Stimulated activated effector memory CD8-positive, alpha-beta T cell treated with anti-CD3 and anti-CD28 coated beads, Interleukin-12 subunit alpha, Interleukin-12 subunit beta, amount 100 ng/mL, for 72 hours (primary cell): ENCODE data around the gene DNAH12.
A peak's percentile ranks its signal among the peaks of the same experiment; 100 is the strongest.
"Not testable (repeated sequence)": the region's sequence is repeated elsewhere in the genome, so short reads cannot be mapped to it uniquely, and the experiment has no call there.

Experiments
- ATAC-seq: fragments of 150-1000 bp; cut with Tn5 transposase; 2 replicates; pipeline ENCODE4 v1.10.0; 2021
- DNase-seq, 2 donors: peaks; one replicate each; pipeline ENCODE4 v3.0.0; 2021 to 2022; ENCODE audit warnings: low spot score in 2 of 2
- H3K27ac Mint-ChIP-seq: one replicate; pipeline ENCODE4 v1.8.0; 2022; ENCODE audit warnings: mild to moderate bottlenecking, mixed read lengths
- H3K36me3 Mint-ChIP-seq: one replicate; pipeline ENCODE4 v1.8.0; 2022; ENCODE audit warnings: mild to moderate bottlenecking, mixed read lengths
- H3K4me1 Mint-ChIP-seq: one replicate; pipeline ENCODE4 v1.8.0; 2022; ENCODE audit warnings: mixed read lengths
- H3K4me3 Mint-ChIP-seq: one replicate; pipeline ENCODE4 v1.8.0; 2022; ENCODE audit warnings: mild to moderate bottlenecking, mixed read lengths
- H3K9me3 Mint-ChIP-seq: one replicate; pipeline ENCODE4 v1.8.0; 2022; ENCODE audit warnings: mixed read lengths

Gene DNAH12

DNA sequence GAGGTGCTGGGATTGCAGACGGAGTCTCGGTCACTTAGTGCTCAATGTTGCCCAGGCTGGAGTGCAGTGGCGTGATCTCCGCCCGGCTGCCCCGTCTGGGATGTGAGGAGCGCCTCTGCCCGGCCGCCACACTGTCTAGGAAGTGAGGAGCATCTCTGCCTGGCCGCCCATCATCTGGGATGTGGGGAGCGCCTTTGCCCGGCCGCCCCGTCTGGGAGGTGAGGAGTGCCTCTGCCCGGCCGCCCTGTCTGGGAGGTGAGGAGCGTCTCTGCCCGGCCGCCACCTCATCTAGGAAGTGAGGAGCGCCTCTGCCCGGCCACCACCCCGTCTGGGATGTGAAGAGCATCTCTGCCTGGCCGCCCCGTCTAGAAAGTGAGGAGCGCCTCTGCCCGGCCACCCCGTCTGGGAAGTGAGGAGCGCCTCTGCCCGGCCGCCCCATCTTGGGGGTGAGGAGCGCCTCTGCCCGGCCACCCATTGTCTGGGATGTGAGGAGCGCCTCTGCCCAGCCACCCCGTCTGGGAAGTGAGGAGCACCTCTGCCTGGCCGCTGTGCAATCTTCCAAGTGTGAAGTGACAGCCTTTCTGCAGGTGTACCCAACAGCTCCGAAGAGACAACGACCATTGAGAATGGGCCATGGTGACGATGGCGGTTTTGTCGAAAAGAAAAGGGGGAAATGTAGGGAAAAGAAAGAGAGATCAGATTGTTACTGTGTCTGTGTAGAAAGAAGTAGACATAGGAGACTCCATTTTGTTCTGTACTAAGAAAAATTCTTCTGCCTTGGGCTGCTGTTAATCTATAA is 205.7 kb downstream of the DNAH12 start:
- not testable (repeated sequence) for DNase-seq, H3K36me3 Mint-ChIP-seq, H3K4me1 Mint-ChIP-seq, H3K9me3 Mint-ChIP-seq, H3K27ac Mint-ChIP-seq, H3K4me3 Mint-ChIP-seq, ATAC-seq

DNA sequence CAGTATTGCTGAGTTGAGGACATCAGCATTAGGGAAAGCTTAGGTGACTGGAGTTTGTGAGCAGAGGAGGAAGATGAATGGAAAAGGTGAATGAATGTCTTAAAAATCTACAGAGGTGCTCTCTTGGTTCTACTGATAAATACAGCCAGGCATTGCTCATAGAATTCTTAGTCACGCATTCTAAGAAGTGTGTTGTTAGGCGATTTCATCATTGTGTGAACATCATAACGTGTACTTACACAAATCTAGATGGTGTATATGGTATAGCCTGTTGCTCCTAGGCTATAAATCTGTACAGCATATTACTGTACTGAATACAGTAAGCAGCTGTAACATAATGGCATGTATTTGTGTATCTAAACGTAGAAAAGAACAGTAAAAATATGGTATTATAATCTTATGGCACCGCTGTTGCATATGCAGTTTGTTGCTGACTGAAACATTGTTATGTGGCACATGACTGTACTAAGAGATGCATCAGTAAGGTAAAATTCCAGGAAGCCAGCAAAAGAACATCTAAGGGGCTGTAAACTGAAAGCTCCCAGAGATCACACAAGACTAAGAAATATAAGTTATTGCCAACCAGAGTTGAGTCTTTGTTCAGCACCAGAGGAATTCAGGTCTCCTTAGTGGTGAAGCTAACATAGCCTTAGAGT is 208.7 kb downstream of the DNAH12 start:
- Mint-ChIP-seq H3K27ac (no peak overlapping the region), H3K4me3 (no peak overlapping the region), H3K4me1 (no peaks in the 10 kb centered on the region), H3K36me3 (no peaks in the 10 kb centered on the region), H3K9me3 (no peaks in the 10 kb centered on the region)
- ATAC-seq = no peak
- no peak for DNase-seq

DNA sequence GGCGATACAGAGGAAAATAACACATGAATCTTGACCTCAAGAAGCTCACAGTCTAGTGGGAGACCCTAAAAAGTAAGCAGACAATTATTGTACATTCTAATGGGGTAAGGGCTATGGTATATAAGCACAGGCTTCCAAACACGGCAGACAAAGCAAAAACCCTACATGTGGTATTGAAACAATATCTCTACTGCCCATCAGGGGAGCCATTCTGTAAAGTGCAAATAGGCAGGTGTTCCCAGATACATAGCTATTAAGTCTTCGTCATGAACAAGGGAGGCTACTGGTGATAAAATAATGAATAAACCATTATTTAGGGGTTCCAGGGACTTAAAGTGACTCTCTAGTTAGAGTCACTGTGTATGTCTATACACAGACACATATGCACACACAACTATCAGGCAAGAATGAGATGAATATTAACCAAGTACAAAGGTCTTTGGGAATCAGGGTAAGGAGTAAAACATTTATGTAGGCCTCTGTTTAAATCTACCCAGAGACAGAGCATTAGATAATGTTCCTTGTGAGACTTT is 213.0 kb downstream of the DNAH12 start:
- H3K4me3 Mint-ChIP-seq = no peak overlapping the region
- H3K4me1 Mint-ChIP-seq = no peaks in the 10 kb centered on the region
- no peaks in the 10 kb centered on the region for H3K9me3 Mint-ChIP-seq
- ATAC-seq = no peak
- no peak overlapping the region for H3K27ac Mint-ChIP-seq
- no peak for DNase-seq
- no peaks in the 10 kb centered on the region for H3K36me3 Mint-ChIP-seq

GRCh38 chr3:57326498-57326897 is 217.6 kb downstream of the DNAH12 start:
- not testable (repeated sequence) for H3K36me3 Mint-ChIP-seq, H3K27ac Mint-ChIP-seq, H3K4me3 Mint-ChIP-seq, DNase-seq, H3K9me3 Mint-ChIP-seq, ATAC-seq, H3K4me1 Mint-ChIP-seq

- Mint-ChIP-seq H3K9me3 (no peaks in the 10 kb centered on the region), H3K4me1 (no peaks in the 10 kb centered on the region), H3K4me3 (no peak overlapping the region), H3K36me3 (no peaks in the 10 kb centered on the region), H3K27ac (no peak overlapping the region)
- no peak for ATAC-seq
- DNase-seq = no peak
These were observed 229.9 kb downstream of the DNAH12 start for GRCh38 chr3:57314204-57314603.

DNA sequence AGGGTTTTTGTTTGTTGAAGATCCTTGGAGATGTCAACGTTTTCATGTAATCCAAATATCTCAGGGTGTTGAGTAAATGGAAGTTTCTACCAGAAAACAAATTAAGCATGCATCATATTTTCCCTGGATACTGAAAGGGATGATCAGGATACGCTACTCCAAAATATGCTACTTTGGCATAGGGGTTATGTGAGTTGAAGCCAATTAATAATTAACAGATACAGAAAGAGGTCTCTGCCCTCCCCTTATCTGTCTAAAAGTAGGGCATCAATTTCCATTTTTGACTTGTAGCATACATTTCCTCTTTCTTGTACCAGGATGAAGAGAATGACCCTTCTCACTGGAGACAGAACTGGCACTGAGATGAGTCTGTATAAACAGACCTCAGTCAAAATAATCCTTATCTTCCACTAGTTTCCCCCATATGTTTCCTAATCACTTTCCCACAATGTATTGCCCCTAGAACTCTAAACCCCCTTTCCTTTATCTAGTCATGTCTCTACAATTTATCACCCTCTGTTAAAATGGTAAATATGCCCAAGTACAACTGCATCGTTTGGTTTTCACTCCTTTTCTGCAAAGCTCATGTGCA is 234.3 kb downstream of the DNAH12 start:
- Mint-ChIP-seq H3K27ac (no peak overlapping the region), H3K36me3 (no peaks in the 10 kb centered on the region), H3K4me3 (no peak overlapping the region), H3K4me1 (no peaks in the 10 kb centered on the region), H3K9me3 (no peaks in the 10 kb centered on the region)
- ATAC-seq (no peak), DNase-seq (no peak)

DNA sequence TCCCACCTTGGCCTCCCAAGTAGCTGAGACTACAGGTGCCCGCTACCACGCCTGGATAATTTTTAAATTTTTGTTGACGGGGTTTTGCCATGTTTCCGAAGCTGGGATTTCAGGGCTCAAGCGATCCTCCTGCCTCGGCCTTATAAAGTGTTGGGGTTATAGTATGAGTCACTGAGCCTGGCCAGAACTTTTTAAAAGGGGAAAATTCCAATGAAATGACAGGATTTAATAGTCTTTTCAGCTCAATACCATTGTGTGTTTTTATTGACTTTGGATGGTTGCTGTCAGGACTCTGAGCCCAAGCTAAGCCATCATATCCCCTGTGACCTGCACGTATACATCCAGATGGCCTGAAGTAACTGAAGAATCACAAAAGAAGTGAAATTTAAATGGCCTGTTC is 240.6 kb downstream of the DNAH12 start:
- not testable (repeated sequence) for ATAC-seq, H3K36me3 Mint-ChIP-seq, H3K9me3 Mint-ChIP-seq, H3K4me1 Mint-ChIP-seq, DNase-seq, H3K4me3 Mint-ChIP-seq, H3K27ac Mint-ChIP-seq

- no peaks in the 10 kb centered on the region for H3K4me1 Mint-ChIP-seq
- DNase-seq (no peak), ATAC-seq (peak; percentile 88)
- H3K27ac Mint-ChIP-seq = no peak overlapping the region
- no peak overlapping the region for H3K4me3 Mint-ChIP-seq
- no peaks in the 10 kb centered on the region for H3K36me3 Mint-ChIP-seq
- no peaks in the 10 kb centered on the region for H3K9me3 Mint-ChIP-seq
These were observed 246.1 kb downstream of the DNAH12 start for GRCh38 chr3:57298041-57298440.

DNA sequence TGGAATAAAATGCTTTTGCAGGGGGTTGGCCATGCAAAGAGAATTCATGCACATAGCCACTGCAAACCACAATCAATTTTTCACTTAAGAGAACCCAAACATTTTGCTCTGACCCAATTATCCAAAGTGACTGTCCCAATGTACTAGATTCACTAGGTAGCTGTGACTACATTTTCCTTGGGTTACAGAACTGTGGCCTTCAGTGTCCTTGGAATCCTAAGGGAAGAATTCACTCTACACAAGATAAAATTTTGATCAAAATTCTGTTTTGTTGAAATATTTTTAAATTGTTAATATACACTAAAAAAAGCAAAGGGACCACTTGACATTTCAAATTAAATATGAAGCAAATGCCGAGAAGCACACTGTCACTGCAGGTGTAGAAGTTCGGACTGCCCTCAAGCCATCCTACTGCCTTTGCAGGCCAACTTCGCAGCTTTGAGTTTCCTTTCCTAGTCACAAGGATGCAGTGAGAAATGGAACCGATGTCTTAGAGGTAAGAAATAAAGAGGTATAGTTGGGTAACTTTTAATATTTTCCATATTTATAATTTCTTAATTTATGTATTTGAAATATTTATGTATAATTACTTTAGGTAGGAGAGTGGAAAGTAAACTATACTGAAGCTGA is 251.1 kb downstream of the DNAH12 start:
- ATAC-seq (no peak), DNase-seq (no peak)
- no peaks in the 10 kb centered on the region for H3K36me3 Mint-ChIP-seq
- no peak overlapping the region for H3K27ac Mint-ChIP-seq
- no peaks in the 10 kb centered on the region for H3K9me3 Mint-ChIP-seq
- H3K4me3 Mint-ChIP-seq = no peak overlapping the region
- no peaks in the 10 kb centered on the region for H3K4me1 Mint-ChIP-seq

DNA sequence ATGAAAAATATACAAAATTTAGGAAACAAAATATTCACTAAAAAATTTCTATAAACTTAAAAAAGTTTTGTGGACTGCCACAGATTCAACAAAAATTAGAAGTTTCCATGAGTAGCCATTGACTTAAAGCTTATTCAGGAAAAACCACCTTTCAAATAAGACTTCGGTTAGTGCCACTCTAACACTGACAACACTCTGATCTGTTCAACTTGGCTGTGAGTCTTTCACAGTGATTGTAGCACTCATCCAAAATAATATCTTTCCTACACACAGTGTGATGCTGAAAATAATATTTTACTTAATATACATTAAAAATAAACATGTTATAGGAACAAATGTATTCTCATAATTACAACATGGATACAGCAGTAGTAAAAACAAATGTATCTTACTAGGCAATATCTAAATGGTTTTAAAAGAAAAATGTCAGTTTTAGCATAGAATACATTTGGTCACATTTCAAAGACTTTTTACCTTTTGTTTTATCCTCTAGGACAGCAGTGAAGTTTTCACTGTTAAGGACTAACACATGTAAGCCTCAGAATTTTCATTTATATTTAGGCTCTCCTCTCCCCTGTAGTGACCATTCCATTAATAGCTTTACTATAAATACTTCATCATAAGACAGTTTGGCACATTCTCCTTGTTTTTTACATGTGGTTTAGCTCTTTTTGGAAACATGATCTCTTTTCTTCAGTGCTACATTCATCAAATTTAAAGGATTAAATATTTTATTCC is 251.8 kb downstream of the DNAH12 start, which contains the start of gene ASB14:
TSS of gene ASB14 (minus strand) at position 527 of the 738 bp plus-strand sequence. CDS start 652 bp downstream, outside the sequence.
- no peaks in the 10 kb centered on the region for H3K4me1 Mint-ChIP-seq
- H3K27ac Mint-ChIP-seq = no peak within 1 kb of the TSS
- no peak for DNase-seq
- no peaks in the 10 kb centered on the region for H3K9me3 Mint-ChIP-seq
- no peak within 1 kb of the TSS for H3K4me3 Mint-ChIP-seq
- ATAC-seq = no peak
- H3K36me3 Mint-ChIP-seq = no peaks in the 10 kb centered on the region

GRCh38 chr3:57288403-57288802 is 255.7 kb downstream of the DNAH12 start:
- Mint-ChIP-seq H3K9me3 (peaks cover 3% of the 10 kb centered on the region), H3K36me3 (no peaks in the 10 kb centered on the region), H3K4me1 (no peaks in the 10 kb centered on the region), H3K27ac (no peak overlapping the region), H3K4me3 (no peak overlapping the region)
- no peak for DNase-seq
- no peak for ATAC-seq

DNA sequence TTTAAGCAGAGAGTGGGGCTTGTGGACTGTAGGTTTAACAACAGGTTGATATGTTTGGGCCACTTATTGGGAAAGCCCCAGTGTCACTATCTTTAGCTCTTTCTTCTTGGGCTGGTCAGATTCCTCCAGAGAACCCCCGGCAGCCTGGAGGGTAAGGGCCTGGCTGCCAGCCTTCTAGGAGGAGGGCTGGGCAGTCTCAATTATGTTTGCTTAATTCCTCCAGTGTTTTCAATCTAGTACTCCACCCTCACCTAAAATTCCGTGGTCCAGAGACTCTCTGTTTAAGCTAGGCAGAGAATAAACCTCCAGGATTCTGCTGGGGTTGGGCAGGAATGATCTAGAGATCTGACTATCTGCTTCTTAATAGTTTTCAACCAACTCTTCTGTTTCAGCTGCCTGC is 256.9 kb downstream of the DNAH12 start:
- peaks cover 3% of the 10 kb centered on the region for H3K9me3 Mint-ChIP-seq
- no peak for ATAC-seq
- H3K36me3 Mint-ChIP-seq = no peaks in the 10 kb centered on the region
- no peak overlapping the region for H3K4me3 Mint-ChIP-seq
- no peak overlapping the region for H3K27ac Mint-ChIP-seq
- DNase-seq = no peak
- no peaks in the 10 kb centered on the region for H3K4me1 Mint-ChIP-seq

- Mint-ChIP-seq H3K9me3 (peaks cover 3% of the 10 kb centered on the region), H3K36me3 (no peaks in the 10 kb centered on the region), H3K27ac (no peak overlapping the region), H3K4me1 (no peaks in the 10 kb centered on the region), H3K4me3 (no peak overlapping the region)
- ATAC-seq = no peak
- DNase-seq = no peak
These were observed 260.8 kb downstream of the DNAH12 start for GRCh38 chr3:57283334-57283733.

GRCh38 chr3:57281715-57282114 is 262.4 kb downstream of the DNAH12 start:
- H3K27ac Mint-ChIP-seq = peak overlapping the region; percentile 14
- H3K4me3 Mint-ChIP-seq = no peak overlapping the region
- no peaks in the 10 kb centered on the region for H3K4me1 Mint-ChIP-seq
- no peaks in the 10 kb centered on the region for H3K36me3 Mint-ChIP-seq
- peak; percentile 70 for ATAC-seq
- DNase-seq = no peak
- peaks cover 1% of the 10 kb centered on the region for H3K9me3 Mint-ChIP-seq

GRCh38 chr3:57279685-57280084 is 264.5 kb downstream of the DNAH12 start:
- ATAC-seq (no peak), DNase-seq (no peak)
- Mint-ChIP-seq H3K9me3 (no peaks in the 10 kb centered on the region), H3K4me1 (no peaks in the 10 kb centered on the region), H3K27ac (no peak overlapping the region), H3K4me3 (no peak overlapping the region), H3K36me3 (peaks cover under 1% of the 10 kb centered on the region)
